ENCODE results near the gene RCAN2. TPM values are rescaled to one million over a fixed set of nuclear protein-coding genes. Genes with fewer than 3 reads are reported as not detected.

Gene RCAN2
- total and polyA plus RNA-seq, 8 donors, result 1.7 to 19.0 (median 3.4) TPM

GRCh38 chr6:46327779-46328178 is 163.5 kb downstream of the RCAN2 start:
- no peak for TF ChIP-seq CTCF (IDR thresholded peaks at IDR 0.05)
- H3K9me3 ChIP-seq, result no peaks in the 10 kb centered on the region
- DNase-seq (no peak), ATAC-seq (no peak), FAIRE-seq (no peak)
- intact Hi-C loops (cut with DNase I), result no loop called here
- H3K4me3 ChIP-seq, result no peak overlapping the region
- no peaks in the 10 kb centered on the region for H3K27me3 ChIP-seq
- H3K4me1 ChIP-seq, result peaks cover 0 to 3% (median 0%) of the 10 kb centered on the region in 3 donors
- H3K36me3 ChIP-seq, result no peaks in the 10 kb centered on the region
- H3K27ac ChIP-seq, result no peak overlapping the region
- 20 to 29% methylated on average over 3 of the region's 3 CpGs for WGBS, 2 donors

GRCh38 chr6:46325561-46326530 is 165.4 kb downstream of the RCAN2 start:
- intact Hi-C loops (cut with DNase I), result no loop called here
- DNase-seq (no peak), ATAC-seq (peak in 3 of 4 donors; percentile 39 to 61 (median 52)), FAIRE-seq (no peak)
- TF ChIP-seq CTCF (IDR thresholded peaks at IDR 0.05), result no peak
- Histone ChIP-seq H3K9me3 (no peaks in the 10 kb centered on the region), H3K27me3 (no peaks in the 10 kb centered on the region), H3K36me3 (no peaks in the 10 kb centered on the region), H3K4me3 (no peak overlapping the region), H3K4me1 (peaks cover 0 to 3% (median 0%) of the 10 kb centered on the region in 3 donors), H3K27ac (no peak overlapping the region)
- WGBS, 2 donors, result 80% methylated on average over 21 of the region's 21 CpGs

GRCh38 chr6:46324706-46325105 is 166.5 kb downstream of the RCAN2 start:
- no peak for DNase-seq
- Histone ChIP-seq H3K36me3 (no peaks in the 10 kb centered on the region), H3K9me3 (no peaks in the 10 kb centered on the region), H3K4me3 (no peak overlapping the region), H3K27ac (no peak overlapping the region), H3K4me1 (peaks cover 0 to 3% (median 0%) of the 10 kb centered on the region in 3 donors), H3K27me3 (no peaks in the 10 kb centered on the region)
- ATAC-seq, result no peak
- no peak for FAIRE-seq
- TF ChIP-seq CTCF (IDR thresholded peaks at IDR 0.05), result no peak
- 95 to 97% methylated on average over 2 of the region's 2 CpGs for WGBS, 2 donors
- intact Hi-C loops (cut with DNase I), result no loop called here

- no peaks in the 10 kb centered on the region for H3K27me3 ChIP-seq
- peaks cover 0 to 3% (median 0%) of the 10 kb centered on the region in 3 donors for H3K4me1 ChIP-seq
- DNase-seq (no peak), ATAC-seq (no peak), FAIRE-seq (no peak)
- H3K27ac ChIP-seq, result no peak overlapping the region
- no peak overlapping the region for H3K4me3 ChIP-seq
- H3K9me3 ChIP-seq, result no peaks in the 10 kb centered on the region
- H3K36me3 ChIP-seq, result no peaks in the 10 kb centered on the region
- 88 to 89% methylated on average over 3 of the region's 3 CpGs for WGBS, 2 donors
- intact Hi-C loops (cut with DNase I), result no loop called here
- no peak for TF ChIP-seq CTCF (IDR thresholded peaks at IDR 0.05)
Measured at GRCh38 chr6:46323966-46324622, 167.2 kb downstream of the RCAN2 start.

Data from pancreas (tissue), 10 donors.